Panc1 (cell line): ENCODE results near the gene GATC.

Experiments
- POLR2AphosphoS5 ChIP-seq: IDR thresholded peaks from 2 replicates; pipeline ENCODE4 v1.6.1; 2012; ENCODE audit warnings: mild to moderate bottlenecking, low read depth, low read length, moderate library complexity
- REST ChIP-seq, 2 experiments: IDR thresholded peaks; 2 replicates each; pipeline ENCODE4 v1.6.1; 2011 to 2012; ENCODE audit warnings: low read depth in 2 of 2, control low read depth in 1 of 2, low read length in 1 of 2, mild to moderate bottlenecking in 1 of 2, moderate library complexity in 1 of 2; ENCODE audit not compliant: insufficient read depth in 1 of 2
- SIN3A ChIP-seq: IDR thresholded peaks from 2 replicates; pipeline ENCODE4 v1.6.1; 2012; ENCODE audit warnings: low read depth, mild to moderate bottlenecking, low read length, moderate library complexity, borderline replicate concordance; ENCODE audit not compliant: insufficient read depth
- TCF7L2 ChIP-seq: IDR thresholded peaks from 2 replicates; pipeline ENCODE4 v1.6.1; 2011; ENCODE audit warnings: mild to moderate bottlenecking, low read depth, low read length, inconsistent platforms
- TF ChIP-seq, protein P1 (sequence below): fragments of 450-650 bp; IDR thresholded peaks from 2 replicates; pipeline ENCODE4 v1.5.1; 2017; ENCODE audit warnings: mild to moderate bottlenecking

GRCh38 chr12:120457133-120457532 is 10.9 kb downstream of the GATC start:
- TF ChIP-seq, protein P1, sequence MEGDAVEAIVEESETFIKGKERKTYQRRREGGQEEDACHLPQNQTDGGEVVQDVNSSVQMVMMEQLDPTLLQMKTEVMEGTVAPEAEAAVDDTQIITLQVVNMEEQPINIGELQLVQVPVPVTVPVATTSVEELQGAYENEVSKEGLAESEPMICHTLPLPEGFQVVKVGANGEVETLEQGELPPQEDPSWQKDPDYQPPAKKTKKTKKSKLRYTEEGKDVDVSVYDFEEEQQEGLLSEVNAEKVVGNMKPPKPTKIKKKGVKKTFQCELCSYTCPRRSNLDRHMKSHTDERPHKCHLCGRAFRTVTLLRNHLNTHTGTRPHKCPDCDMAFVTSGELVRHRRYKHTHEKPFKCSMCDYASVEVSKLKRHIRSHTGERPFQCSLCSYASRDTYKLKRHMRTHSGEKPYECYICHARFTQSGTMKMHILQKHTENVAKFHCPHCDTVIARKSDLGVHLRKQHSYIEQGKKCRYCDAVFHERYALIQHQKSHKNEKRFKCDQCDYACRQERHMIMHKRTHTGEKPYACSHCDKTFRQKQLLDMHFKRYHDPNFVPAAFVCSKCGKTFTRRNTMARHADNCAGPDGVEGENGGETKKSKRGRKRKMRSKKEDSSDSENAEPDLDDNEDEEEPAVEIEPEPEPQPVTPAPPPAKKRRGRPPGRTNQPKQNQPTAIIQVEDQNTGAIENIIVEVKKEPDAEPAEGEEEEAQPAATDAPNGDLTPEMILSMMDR, result peak; percentile 71
- TF ChIP-seq POLR2AphosphoS5, result no peak
- TF ChIP-seq TCF7L2, result no peak
- TF ChIP-seq REST (IDR thresholded peaks at IDR 0.05; ENCODE audit: insufficient read depth in 1 of 2, low read depth in 2 of 2, low read length in 1 of 2), result no peak
- TF ChIP-seq SIN3A, result no peak
